GM13976 (cell line): ENCODE data around the gene OR2V1.
"Not testable (repeated sequence)": the region's sequence is repeated elsewhere in the genome, so short reads cannot be mapped to it uniquely, and the experiment has no call there.

Experiments
- DNase-seq: peaks from one replicate; pipeline ENCODE4 v3.0.0; 2012; ENCODE audit warnings: low spot score
- in situ Hi-C: fragments of 300-500 bp; cut with MboI; formaldehyde crosslinking; loops from one replicate; pipeline ENCODE4 v1.12.0; 2022; ENCODE audit warnings: low sequenced_read_pairs, mixed read lengths, inconsistent platforms; ENCODE audit not compliant: unreplicated experiment
- TF ChIP-seq, protein P1 (sequence below): IDR thresholded peaks from 2 replicates; pipeline ENCODE4 v1.5.1; 2012; ENCODE audit warnings: borderline replicate concordance, mild to moderate bottlenecking; ENCODE audit not compliant: insufficient read depth; ENCODE audit errors: extremely low read depth, missing control alignments, control extremely low read depth

The OR2V1 gene, protein sequence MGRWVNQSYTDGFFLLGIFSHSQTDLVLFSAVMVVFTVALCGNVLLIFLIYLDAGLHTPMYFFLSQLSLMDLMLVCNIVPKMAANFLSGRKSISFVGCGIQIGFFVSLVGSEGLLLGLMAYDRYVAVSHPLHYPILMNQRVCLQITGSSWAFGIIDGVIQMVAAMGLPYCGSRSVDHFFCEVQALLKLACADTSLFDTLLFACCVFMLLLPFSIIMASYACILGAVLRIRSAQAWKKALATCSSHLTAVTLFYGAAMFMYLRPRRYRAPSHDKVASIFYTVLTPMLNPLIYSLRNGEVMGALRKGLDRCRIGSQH

DNA sequence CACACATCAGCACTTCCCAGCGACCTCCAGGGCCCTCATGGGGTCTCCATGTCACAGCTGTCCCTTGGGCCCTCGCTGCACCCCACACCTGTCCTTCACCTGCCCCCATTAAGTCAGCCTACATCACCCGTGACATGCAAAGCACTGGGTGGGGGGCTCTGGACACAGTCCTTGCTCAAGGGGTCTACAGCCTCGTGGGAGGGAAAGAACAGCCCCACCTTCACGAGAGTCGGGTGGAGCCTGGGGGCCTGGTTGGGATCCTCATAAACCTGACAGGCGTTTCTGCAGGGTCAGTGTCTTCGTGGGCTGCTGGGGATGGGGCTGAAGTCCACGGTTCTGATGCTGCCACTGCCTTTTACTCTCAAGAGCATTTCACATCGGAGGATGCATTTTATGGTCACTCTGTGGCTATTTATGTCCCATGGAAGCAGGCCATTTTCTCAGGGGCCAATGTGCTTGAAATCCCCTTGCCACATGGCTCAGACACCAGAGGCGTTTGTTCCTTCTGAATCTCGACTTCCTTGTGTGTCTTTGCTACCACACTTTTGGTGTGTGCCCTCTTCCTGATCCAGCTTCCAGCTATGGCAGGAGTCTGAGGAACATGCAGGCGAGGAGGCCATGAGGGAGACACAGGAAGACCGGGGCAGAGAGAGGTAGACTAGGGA lies at the start of gene OR2V1:
TSS of gene OR2V1 (minus strand) at position 338 of the 665 bp plus-strand sequence. CDS start 5,865 bp downstream, outside the sequence.
- in situ Hi-C loops, result no loop called here
- no peak for DNase-seq
- TF ChIP-seq, protein P1, sequence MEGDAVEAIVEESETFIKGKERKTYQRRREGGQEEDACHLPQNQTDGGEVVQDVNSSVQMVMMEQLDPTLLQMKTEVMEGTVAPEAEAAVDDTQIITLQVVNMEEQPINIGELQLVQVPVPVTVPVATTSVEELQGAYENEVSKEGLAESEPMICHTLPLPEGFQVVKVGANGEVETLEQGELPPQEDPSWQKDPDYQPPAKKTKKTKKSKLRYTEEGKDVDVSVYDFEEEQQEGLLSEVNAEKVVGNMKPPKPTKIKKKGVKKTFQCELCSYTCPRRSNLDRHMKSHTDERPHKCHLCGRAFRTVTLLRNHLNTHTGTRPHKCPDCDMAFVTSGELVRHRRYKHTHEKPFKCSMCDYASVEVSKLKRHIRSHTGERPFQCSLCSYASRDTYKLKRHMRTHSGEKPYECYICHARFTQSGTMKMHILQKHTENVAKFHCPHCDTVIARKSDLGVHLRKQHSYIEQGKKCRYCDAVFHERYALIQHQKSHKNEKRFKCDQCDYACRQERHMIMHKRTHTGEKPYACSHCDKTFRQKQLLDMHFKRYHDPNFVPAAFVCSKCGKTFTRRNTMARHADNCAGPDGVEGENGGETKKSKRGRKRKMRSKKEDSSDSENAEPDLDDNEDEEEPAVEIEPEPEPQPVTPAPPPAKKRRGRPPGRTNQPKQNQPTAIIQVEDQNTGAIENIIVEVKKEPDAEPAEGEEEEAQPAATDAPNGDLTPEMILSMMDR, result no peak

DNA sequence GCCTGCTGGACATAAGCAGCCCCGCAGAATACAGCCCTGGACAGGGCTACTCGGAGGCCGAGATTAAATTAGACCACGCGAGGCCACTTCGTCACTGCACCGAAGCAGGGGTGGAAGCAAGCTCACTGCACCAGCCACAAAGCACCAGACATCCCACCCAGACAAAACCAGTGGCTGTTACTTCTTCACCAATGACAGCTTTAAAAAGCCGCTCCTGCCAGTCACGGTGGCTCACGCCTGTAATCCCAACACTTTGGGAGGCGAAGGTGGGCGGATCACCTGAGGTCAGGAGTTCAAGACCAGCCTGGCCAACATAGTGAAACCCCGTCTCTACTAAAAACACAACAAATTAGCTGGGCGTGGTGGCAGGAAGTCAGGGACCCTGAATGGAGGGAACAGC lies 46.6 kb upstream of the OR2V1 start:
- in situ Hi-C loops, result not testable (repeated sequence)
- peak; percentile 2 for DNase-seq

DNA sequence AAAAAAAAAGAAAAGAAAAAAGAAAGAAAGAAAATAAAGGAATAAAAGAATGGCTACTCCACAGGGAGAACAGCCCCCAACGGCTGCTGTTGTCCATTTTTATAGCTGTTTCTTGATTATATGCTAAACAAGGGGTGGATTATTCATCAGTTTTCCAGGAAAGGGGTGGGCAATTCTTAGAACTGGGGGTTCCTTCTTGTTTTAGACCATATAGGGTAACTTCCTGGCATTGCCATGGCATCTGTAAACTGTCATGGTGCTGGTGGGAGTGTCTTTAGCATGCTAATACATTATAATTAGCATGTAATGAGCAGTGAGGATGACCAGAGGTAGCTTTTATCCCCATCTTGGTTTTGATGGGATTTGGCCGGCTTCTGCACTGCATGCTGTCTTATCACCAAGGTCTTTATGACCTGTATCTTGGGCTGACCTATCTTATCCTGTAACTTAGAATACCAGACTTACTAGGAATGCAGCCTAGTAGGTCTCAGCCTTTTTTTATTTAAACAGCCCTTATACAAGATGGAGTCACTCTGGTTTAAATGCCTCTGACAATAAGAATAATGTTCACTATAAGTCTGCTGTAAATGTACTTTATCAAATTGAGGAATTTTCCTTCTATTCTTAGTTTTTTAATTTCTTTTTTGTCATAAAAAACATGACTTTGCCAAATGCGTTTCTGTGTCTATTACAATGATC lies 45.4 kb upstream of the OR2V1 start:
- TF ChIP-seq, protein P1, result no peak
- no peak for DNase-seq
- in situ Hi-C loops, result no loop called here

DNA sequence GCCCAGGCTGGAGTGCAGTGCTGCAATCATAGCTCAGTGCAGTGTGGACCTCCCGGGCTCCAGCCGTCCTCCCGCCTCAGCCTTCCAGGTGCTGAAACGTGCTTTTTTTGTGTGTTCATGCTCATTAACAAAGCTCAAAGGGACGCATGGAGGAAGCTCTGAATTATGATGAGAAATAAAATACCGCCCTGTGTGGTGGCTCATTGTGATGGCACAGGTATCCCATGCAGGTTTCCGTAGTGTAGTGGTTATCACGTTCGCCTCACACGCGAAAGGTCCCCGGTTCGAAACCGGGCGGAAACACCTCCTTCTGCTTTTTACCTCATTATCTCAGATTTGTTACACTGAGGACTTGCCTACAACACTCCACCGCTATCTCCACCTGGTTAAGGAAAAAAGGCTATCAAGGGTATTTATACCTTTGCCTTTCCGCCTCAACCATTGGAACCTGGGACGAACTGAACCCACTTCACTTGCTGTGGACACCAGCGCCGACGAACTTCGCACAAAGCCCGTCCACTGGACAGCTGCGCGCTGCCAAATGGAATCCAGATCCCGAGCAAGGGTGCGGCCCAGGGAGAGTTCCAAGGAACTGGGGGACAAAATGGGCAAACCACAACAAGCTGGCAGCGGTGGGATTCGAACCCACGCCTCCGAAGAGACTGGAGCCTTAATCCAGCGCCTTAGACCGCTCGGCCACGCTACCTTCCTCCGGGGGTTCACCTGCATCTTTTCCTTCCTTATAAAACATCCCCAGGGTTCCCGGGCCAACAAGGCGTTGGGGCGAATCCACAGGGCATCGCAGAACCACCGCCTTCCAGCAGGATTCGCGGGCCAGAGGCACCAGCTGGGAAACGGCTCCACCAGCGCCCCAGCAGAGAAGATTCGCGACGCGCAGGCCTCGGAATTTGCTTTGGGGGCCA lies 42.7 kb upstream of the OR2V1 start:
- TF ChIP-seq, protein P1, result no peak
- no peak for DNase-seq
- in situ Hi-C loops, result no loop called here

DNA sequence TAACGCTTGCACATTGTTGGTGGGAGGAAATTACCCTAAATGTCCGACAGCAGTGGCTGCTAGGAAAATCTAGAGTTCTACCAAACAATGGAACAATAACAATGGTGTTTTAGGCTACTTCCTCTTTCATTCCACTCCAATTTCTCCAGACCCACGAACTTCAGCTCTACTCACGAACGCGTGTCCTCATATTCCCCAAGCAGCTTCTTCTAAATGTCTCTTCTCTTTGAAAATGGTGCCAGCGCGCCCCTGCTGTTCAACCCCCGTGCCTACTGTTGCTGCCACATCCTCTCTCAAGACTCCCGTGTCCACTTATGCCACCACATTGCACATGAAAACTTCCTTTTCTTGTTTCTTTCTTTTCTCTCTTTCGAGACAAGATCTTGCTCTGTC lies 42.1 kb upstream of the OR2V1 start:
- TF ChIP-seq, protein P1, result no peak
- in situ Hi-C loops, result no loop called here
- DNase-seq, result no peak

DNA sequence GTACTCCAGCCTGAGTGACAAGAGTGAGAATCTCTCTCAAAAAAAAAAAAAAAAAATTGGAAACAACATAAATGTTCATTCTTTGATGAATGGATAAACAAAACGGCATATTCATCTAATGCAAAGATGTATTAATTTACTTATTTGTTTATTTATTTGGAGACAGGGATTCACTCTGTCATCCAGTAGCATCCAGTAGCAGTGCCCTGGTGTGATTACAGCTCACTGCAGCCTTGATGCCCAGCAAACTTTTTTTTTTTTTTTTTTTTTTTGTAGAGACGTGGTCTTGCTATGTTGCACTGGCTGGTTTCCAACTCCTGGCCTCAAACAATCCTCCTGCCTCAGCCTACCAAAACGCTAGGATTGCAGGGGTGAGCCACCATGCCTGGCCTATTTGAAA lies 40.8 kb upstream of the OR2V1 start:
- TF ChIP-seq, protein P1, result no peak
- in situ Hi-C loops, result no loop called here
- no peak for DNase-seq

DNA sequence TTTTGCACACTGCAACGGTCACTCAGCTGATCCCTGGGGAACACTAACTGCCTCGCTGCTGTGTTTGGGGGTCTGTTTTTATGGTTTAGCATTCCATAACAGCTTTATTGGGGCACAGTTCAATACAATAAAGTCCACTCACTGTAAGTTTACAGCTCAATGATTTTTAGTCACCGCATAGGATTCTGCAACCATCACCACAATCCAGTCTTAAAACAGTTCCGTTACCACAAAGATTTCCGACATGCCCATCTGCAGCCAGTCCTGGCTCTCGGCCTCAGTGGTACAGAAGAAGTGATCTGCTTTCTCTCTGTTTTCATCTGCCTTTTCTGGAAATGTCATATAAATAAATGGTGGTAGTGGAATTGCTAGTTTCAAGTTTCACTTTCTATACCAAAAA lies 40.0 kb upstream of the OR2V1 start:
- TF ChIP-seq, protein P1, result no peak
- in situ Hi-C loops, result no loop called here
- no peak for DNase-seq
